ENCODE results near the gene GMDS. TPM values are rescaled to one million over a fixed set of nuclear protein-coding genes. Genes with fewer than 3 reads are reported as not detected.

The GMDS gene
- total RNA-seq, 4 donors from 2014 or later = 3.4 to 7.2 (median 4.6) TPM

- Histone ChIP-seq H3K4me1 (no peaks in the 10 kb centered on the region), H3K36me3 (no peaks in the 10 kb centered on the region), H3K27ac (no peak overlapping the region), H3K4me3 (no peak overlapping the region), H3K27me3 (no peaks in the 10 kb centered on the region), H3K9me3 (no peaks in the 10 kb centered on the region)
- intact Hi-C loops (cut with DNase I; ENCODE audit: low total_unique reads) (no loop called here), in situ Hi-C loops (cut with MboI; ENCODE audit: low sequenced_read_pairs in 4 of 4) (no loop called here)
- TF ChIP-seq POLR2A (IDR thresholded peaks at IDR 0.05) (no peak), CTCF (IDR thresholded peaks at IDR 0.05 in 4 of 5, conservative IDR thresholded peaks at IDR 0.05 in 1 of 5) (no peak)
- DNase-seq (no peak), ATAC-seq (no peak)
Observed at GRCh38 chr6:1658212-1659005, 587.0 kb downstream of the GMDS start.

DNA sequence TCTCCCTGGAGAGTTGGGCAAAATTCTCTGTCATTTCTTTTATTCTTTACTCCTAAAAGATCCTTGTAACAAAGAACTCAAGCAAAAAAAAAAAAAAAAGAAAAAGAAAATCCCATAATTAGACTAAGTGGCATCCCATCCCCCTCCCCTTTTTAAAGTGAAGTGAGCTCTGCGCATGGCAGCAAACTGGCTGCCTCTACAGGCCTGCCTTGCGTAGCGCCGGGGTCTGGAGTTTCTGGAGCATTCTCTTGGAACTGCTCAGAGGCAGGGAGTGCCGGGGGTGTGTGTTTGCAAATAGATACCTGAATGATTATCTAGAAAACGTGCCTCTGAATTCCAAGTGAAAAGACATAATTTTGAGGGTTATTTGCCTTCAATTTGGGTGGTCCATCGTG is 587.6 kb downstream of the GMDS start:
- Histone ChIP-seq H3K27ac (no peak overlapping the region), H3K4me3 (no peak overlapping the region), H3K36me3 (no peaks in the 10 kb centered on the region), H3K27me3 (no peaks in the 10 kb centered on the region), H3K4me1 (no peaks in the 10 kb centered on the region), H3K9me3 (no peaks in the 10 kb centered on the region)
- TF ChIP-seq POLR2A (IDR thresholded peaks at IDR 0.05) (no peak), CTCF (IDR thresholded peaks at IDR 0.05 in 4 of 5, conservative IDR thresholded peaks at IDR 0.05 in 1 of 5) (no peak)
- in situ Hi-C loops (cut with MboI; ENCODE audit: low sequenced_read_pairs in 4 of 4) = no loop called here
- DNase-seq (no peak), ATAC-seq (no peak)
- intact Hi-C loops (cut with DNase I; ENCODE audit: low total_unique reads) = no loop called here

DNA sequence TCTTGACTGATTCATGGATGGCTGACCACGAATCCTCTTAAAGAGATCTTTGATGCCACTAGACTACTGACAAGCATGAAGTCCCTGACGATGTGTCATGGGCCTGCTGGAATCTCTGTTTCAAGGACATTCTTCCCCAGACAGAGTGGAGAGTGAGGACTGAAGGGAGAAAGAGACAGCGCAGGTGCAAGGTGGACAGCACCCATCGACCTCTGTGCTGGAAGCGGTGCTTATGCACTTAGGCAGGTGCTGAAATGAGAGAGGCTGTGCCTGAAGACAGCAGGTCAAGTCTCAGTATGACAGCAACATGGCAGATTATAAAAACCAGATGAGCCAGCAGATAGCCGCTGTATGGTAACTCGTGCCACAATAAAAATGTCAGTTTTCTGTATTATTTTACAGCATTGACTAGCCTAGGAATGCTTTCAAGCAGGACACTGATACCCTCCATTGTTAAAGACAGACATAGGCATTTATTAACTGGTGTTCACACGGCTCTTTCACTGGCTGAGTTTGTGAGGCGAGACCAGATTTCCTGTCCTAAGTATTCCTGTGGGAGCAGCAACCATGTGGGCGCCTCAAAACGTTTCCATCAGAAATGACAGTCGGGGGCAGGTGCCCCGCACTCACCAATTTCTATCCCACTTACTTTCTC is 588.2 kb downstream of the GMDS start:
- H3K27me3 ChIP-seq = no peaks in the 10 kb centered on the region
- intact Hi-C loops (cut with DNase I; ENCODE audit: low total_unique reads) = no loop called here
- no peak for ATAC-seq

DNA sequence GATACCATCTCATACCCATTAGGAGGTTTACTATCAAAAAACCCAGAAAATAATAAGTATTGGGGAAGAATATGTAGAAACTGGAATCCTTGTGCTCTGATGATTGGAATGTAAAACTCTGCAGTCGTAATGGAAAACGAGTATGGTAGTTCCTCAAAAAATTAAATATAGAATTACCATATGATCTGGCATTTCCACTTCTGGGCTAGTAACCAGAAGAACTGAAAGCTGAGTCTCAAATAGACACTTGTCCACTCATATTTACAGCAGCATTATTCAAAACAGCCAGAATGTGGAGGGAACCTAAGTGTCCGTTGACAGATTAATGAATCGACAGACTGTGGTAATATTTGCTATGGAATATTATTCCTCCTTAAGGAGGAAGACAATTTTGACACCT is 591.4 kb downstream of the GMDS start:
- Histone ChIP-seq H3K9me3 (no peaks in the 10 kb centered on the region), H3K27me3 (no peaks in the 10 kb centered on the region), H3K27ac (no peak overlapping the region), H3K4me3 (no peak overlapping the region), H3K36me3 (no peaks in the 10 kb centered on the region), H3K4me1 (no peaks in the 10 kb centered on the region)
- intact Hi-C loops (cut with DNase I; ENCODE audit: low total_unique reads) = no loop called here
- ATAC-seq = no peak
- DNase-seq = no peak
- in situ Hi-C loops (cut with MboI; ENCODE audit: low sequenced_read_pairs in 4 of 4) = no loop called here
- no peak for TF ChIP-seq POLR2A (IDR thresholded peaks at IDR 0.05)
- TF ChIP-seq CTCF (IDR thresholded peaks at IDR 0.05 in 4 of 5, conservative IDR thresholded peaks at IDR 0.05 in 1 of 5) = no peak

More for the DNA sequence above, 588.2 kb downstream of the GMDS start:
- in situ Hi-C loops (cut with MboI; ENCODE audit: low sequenced_read_pairs in 4 of 4) = no loop called here
- Histone ChIP-seq H3K27ac (no peak overlapping the region), H3K36me3 (no peaks in the 10 kb centered on the region), H3K4me3 (no peak overlapping the region), H3K4me1 (no peaks in the 10 kb centered on the region), H3K9me3 (no peaks in the 10 kb centered on the region)
- DNase-seq = no peak
- no peak for TF ChIP-seq POLR2A (IDR thresholded peaks at IDR 0.05)
- no peak for TF ChIP-seq CTCF (IDR thresholded peaks at IDR 0.05 in 4 of 5, conservative IDR thresholded peaks at IDR 0.05 in 1 of 5)

Data from gastrocnemius medialis (tissue), 4 donors.